Neural cell (in vitro differentiated cells): ENCODE results near the gene MYOD1.

Source experiments
- CTCF ChIP-seq: fragments of 450-650 bp; IDR thresholded peaks from 2 replicates; pipeline ENCODE4 v1.5.1; 2014; ENCODE audit warnings: antibody characterized with exemption, mild to moderate bottlenecking, moderate library complexity; ENCODE audit not compliant: poor library complexity, severe bottlenecking
- RAD21 ChIP-seq: fragments of 450-650 bp; conservative IDR thresholded peaks from 2 replicates; pipeline ENCODE4 v1.6.1; 2014; ENCODE audit warnings: antibody characterized with exemption, mild to moderate bottlenecking, moderate library complexity

- no peak for TF ChIP-seq CTCF
- TF ChIP-seq RAD21 = no peak
Observed at GRCh38 chr11:17703951-17704350, 15.4 kb upstream of the MYOD1 start.
